ENCODE data around the gene MAP3K9.

- TF ChIP-seq POLR2A (IDR thresholded peaks at IDR 0.05) = no peak
- TF ChIP-seq, protein P1, sequence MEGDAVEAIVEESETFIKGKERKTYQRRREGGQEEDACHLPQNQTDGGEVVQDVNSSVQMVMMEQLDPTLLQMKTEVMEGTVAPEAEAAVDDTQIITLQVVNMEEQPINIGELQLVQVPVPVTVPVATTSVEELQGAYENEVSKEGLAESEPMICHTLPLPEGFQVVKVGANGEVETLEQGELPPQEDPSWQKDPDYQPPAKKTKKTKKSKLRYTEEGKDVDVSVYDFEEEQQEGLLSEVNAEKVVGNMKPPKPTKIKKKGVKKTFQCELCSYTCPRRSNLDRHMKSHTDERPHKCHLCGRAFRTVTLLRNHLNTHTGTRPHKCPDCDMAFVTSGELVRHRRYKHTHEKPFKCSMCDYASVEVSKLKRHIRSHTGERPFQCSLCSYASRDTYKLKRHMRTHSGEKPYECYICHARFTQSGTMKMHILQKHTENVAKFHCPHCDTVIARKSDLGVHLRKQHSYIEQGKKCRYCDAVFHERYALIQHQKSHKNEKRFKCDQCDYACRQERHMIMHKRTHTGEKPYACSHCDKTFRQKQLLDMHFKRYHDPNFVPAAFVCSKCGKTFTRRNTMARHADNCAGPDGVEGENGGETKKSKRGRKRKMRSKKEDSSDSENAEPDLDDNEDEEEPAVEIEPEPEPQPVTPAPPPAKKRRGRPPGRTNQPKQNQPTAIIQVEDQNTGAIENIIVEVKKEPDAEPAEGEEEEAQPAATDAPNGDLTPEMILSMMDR (IDR thresholded peaks at IDR 0.05) = no peak
These were observed 103.1 kb downstream of the MAP3K9 start for GRCh38 chr14:70706177-70706576.
